AG08396 (cell line): ENCODE results near the gene NAP1L4.
"Not testable (repeated sequence)": the region's sequence is repeated elsewhere in the genome, so short reads cannot be mapped to it uniquely, and the experiment has no call there.

Experiments
- DNase-seq: peaks from one replicate; pipeline ENCODE4 v3.0.0; 2012; ENCODE audit warnings: low spot score, mixed read lengths

NAP1L4 gene

GRCh38 chr11:2958251-2958650, 33.9 kb downstream of the NAP1L4 start:
- DNase-seq = no peak

GRCh38 chr11:2955906-2956476, 36.1 kb downstream of the NAP1L4 start:
- no peak for DNase-seq

- no peak for DNase-seq
Observed at GRCh38 chr11:2954263-2954662, 37.9 kb downstream of the NAP1L4 start.

GRCh38 chr11:2952290-2952689, 39.8 kb downstream of the NAP1L4 start:
- no peak for DNase-seq

GRCh38 chr11:2951231-2952110, 40.7 kb downstream of the NAP1L4 start:
- DNase-seq = peak; percentile 56

GRCh38 chr11:2950825-2951224, 41.3 kb downstream of the NAP1L4 start:
- DNase-seq = no peak

GRCh38 chr11:2949920-2950319, 42.2 kb downstream of the NAP1L4 start:
- no peak for DNase-seq

GRCh38 chr11:2947744-2948143, 44.4 kb downstream of the NAP1L4 start:
- DNase-seq = no peak

- DNase-seq = no peak
Observed at GRCh38 chr11:2945757-2946287, 46.3 kb downstream of the NAP1L4 start.

GRCh38 chr11:2945031-2945756, 46.9 kb downstream of the NAP1L4 start:
- peak; percentile 93 for DNase-seq

GRCh38 chr11:2944530-2944929, 47.6 kb downstream of the NAP1L4 start:
- DNase-seq = no peak

GRCh38 chr11:2943711-2944118, 48.4 kb downstream of the NAP1L4 start:
- no peak for DNase-seq

GRCh38 chr11:2942872-2943710, 49.0 kb downstream of the NAP1L4 start:
- DNase-seq = no peak

GRCh38 chr11:2942447-2942846, 49.7 kb downstream of the NAP1L4 start:
- DNase-seq = no peak

GRCh38 chr11:2940921-2941821, 51.0 kb downstream of the NAP1L4 start:
- no peak for DNase-seq

GRCh38 chr11:2940147-2940920, 51.8 kb downstream of the NAP1L4 start:
- DNase-seq = no peak

GRCh38 chr11:2938458-2939418, 53.4 kb downstream of the NAP1L4 start:
- DNase-seq = not testable (repeated sequence)

GRCh38 chr11:2937641-2938457, 54.3 kb downstream of the NAP1L4 start:
- DNase-seq = not testable (repeated sequence)
